CD4-positive, alpha-beta T cell (primary cell): ENCODE data around the gene ZNF865. TPM values are rescaled to one million over a fixed set of nuclear protein-coding genes. Genes with fewer than 3 reads are reported as not detected.

Experiments
- ATAC-seq: fragments of 200-7000 bp; cut with Tn5 transposase; one replicate; pipeline ENCODE4 v1.10.0; 2022; ENCODE audit warnings: mild to moderate bottlenecking; ENCODE audit not compliant: poor library complexity
- CTCF ChIA-PET: fragments of 350-600 bp; sonication (Branson Sonifier 250); formaldehyde crosslinking; loops from one replicate; lab custom pipeline; 2021; ENCODE audit warnings: antibody characterized with exemption, inconsistent platforms; lab: Charles Lee
- POLR2A ChIA-PET: fragments of 350-600 bp; sonication (Branson Sonifier 250); formaldehyde crosslinking; loops from one replicate; lab custom pipeline; 2021; ENCODE audit warnings: antibody characterized with exemption, inconsistent platforms; lab: Charles Lee
- DNase-seq, 14 experiments: peaks; one replicate each; pipeline ENCODE4 v3.0.0-alpha.2; 2013 to 2020; ENCODE audit warnings: mixed read lengths in 2 of 14
- H3K27ac ChIP-seq, 2 donors: one replicate each; pipeline versions ENCODE4 v1.5.1 to v1.7.0; 2013; ENCODE audit warnings: low read length in 2 of 2, low read depth in 1 of 2, mild to moderate bottlenecking in 1 of 2
- H3K27me3 ChIP-seq, 2 experiments: 1 replicate in 1 of 2; 2 replicates in 1 of 2; pipeline versions ENCODE4 v1.6.1 to v1.7.0; 2013; ENCODE audit warnings: low read length in 2 of 2, control low read depth in 1 of 2, mild to moderate bottlenecking in 1 of 2, moderate library complexity in 1 of 2; ENCODE audit not compliant: insufficient read depth in 2 of 2, control insufficient read depth in 1 of 2
- H3K36me3 ChIP-seq: one replicate; pipeline ENCODE4 v1.6.1; 2013; ENCODE audit warnings: low read length, control low read depth; ENCODE audit not compliant: insufficient read depth
- H3K4me1 ChIP-seq: one replicate; pipeline ENCODE4 v1.6.1; 2013; ENCODE audit warnings: low read length, control low read depth; ENCODE audit not compliant: insufficient read depth
- H3K4me3 ChIP-seq: one replicate; pipeline ENCODE4 v1.5.1; 2013; ENCODE audit warnings: mild to moderate bottlenecking, low read length, moderate library complexity
- H3K9me3 ChIP-seq, 2 experiments: 1 replicate in 1 of 2; 2 replicates in 1 of 2; pipeline versions ENCODE4 v1.6.1 to v1.7.0; 2013; ENCODE audit warnings: low read length in 2 of 2, mild to moderate bottlenecking in 2 of 2, control low read depth in 1 of 2, moderate library complexity in 1 of 2; ENCODE audit not compliant: control insufficient read depth in 1 of 2, insufficient read depth in 1 of 2
- H3K27ac Mint-ChIP-seq: one replicate; pipeline ENCODE4 v1.8.0; 2020; ENCODE audit warnings: mixed read lengths
- H3K27me3 Mint-ChIP-seq: one replicate; pipeline ENCODE4 v1.8.0; 2021; ENCODE audit warnings: mixed read lengths
- H3K36me3 Mint-ChIP-seq: one replicate; pipeline ENCODE4 v1.8.0; 2021; ENCODE audit warnings: low read depth, mixed read lengths
- H3K4me1 Mint-ChIP-seq: one replicate; pipeline ENCODE4 v1.8.0; 2021; ENCODE audit warnings: low read depth, mixed read lengths
- H3K4me3 Mint-ChIP-seq: one replicate; pipeline ENCODE4 v1.8.0; 2020; ENCODE audit warnings: mild to moderate bottlenecking, mixed read lengths
- H3K9me3 Mint-ChIP-seq: one replicate; pipeline ENCODE4 v1.8.0; 2020; ENCODE audit warnings: mixed read lengths
- intact Hi-C, 2 experiments: fragments of 100-400 bp; cut with DNase I in 1 of 2; cut with micrococcal nuclease in 1 of 2; formaldehyde crosslinking; loops; one replicate each; pipeline versions ENCODE4 v1.15.1 to v1.9.0; 2023 to 2025; cut with DNase I, micrococcal nuclease
- total RNA-seq, 174 experiments: library from RNA in 2 of 174; stranded (reverse) in 2 of 174; gene quantifications; one replicate each; pipeline ENCODE4 v1.2.3 and lab custom pipeline; 2021 to 2026
- TF ChIP-seq, protein P1 (sequence below): fragments of 200-600 bp; IDR thresholded peaks from one replicate; pipeline ENCODE4 v1.8.0; 2022; ENCODE audit warnings: antibody characterized with exemption, mild to moderate bottlenecking

The ZNF865 gene
- total RNA-seq, 2 experiments from 2014 or later, result 12.0 to 12.9 TPM

GRCh38 chr19:55655648-55656040 lies 50.2 kb downstream of the ZNF865 start:
- Mint-ChIP-seq H3K27ac (peak overlapping the region; percentile 93), H3K36me3 (peaks cover 43% of the 10 kb centered on the region), H3K27me3 (no peaks in the 10 kb centered on the region), H3K4me3 (peak overlapping the region; percentile 94), H3K9me3 (no peaks in the 10 kb centered on the region), H3K4me1 (peaks cover 36% of the 10 kb centered on the region)
- Histone ChIP-seq H3K9me3 (no peaks in the 10 kb centered on the region), H3K36me3 (peaks cover 25% of the 10 kb centered on the region), H3K4me1 (peaks cover 54% of the 10 kb centered on the region), H3K27ac (peak overlapping the region; percentile 100), H3K27me3 (no peaks in the 10 kb centered on the region), H3K4me3 (peak overlapping the region; percentile 70)
- ChIA-PET POLR2A (interaction anchor here (1.5 to 2.0 kb wide), 2 partner anchors 19 to 30 kb away, joined by 3 to 35 read pairs; partner anchors contain the start of genes EPN1 and ZNF784), CTCF (no interaction called here)
- TF ChIP-seq, protein P1, sequence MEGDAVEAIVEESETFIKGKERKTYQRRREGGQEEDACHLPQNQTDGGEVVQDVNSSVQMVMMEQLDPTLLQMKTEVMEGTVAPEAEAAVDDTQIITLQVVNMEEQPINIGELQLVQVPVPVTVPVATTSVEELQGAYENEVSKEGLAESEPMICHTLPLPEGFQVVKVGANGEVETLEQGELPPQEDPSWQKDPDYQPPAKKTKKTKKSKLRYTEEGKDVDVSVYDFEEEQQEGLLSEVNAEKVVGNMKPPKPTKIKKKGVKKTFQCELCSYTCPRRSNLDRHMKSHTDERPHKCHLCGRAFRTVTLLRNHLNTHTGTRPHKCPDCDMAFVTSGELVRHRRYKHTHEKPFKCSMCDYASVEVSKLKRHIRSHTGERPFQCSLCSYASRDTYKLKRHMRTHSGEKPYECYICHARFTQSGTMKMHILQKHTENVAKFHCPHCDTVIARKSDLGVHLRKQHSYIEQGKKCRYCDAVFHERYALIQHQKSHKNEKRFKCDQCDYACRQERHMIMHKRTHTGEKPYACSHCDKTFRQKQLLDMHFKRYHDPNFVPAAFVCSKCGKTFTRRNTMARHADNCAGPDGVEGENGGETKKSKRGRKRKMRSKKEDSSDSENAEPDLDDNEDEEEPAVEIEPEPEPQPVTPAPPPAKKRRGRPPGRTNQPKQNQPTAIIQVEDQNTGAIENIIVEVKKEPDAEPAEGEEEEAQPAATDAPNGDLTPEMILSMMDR, result no peak
- DNase-seq (no peak), ATAC-seq (no peak)
- intact Hi-C loops, result loop anchor here (1.0 to 10.0 kb wide), 4 partner anchors 15 to 1461 kb away; partner anchors contain the start of genes EPN1 (in 2 of the 2), PPP1R12C (in 1 of the 2) and TSEN34 (in 1 of the 2)

DNA sequence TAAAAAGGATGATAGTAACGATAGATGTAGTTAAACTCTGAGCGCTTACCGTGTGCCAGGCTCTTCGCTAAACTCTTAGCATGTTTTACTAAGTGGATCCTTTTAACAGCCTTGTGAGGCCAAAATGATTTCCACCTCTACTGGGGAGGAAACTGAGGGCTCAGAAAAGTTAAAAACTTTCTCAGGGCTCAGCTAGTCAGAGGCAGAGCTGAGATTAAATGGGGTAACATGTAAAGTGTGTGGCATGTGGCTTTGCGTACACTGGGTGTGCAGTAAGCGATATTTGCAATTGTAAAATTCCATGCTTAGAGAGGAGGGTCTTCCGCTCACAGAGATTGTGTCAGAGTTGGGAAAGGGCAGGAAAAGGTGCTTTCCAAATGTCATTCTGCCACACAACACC lies 51.1 kb downstream of the ZNF865 start:
- H3K4me3 Mint-ChIP-seq, result peak overlapping the region; percentile 94
- Histone ChIP-seq H3K27ac (peak overlapping the region in 1 of 2 donors; percentile 100), H3K27me3 (no peaks in the 10 kb centered on the region), H3K36me3 (peaks cover 34% of the 10 kb centered on the region), H3K4me1 (peaks cover 54% of the 10 kb centered on the region), H3K4me3 (peak overlapping the region; percentile 70), H3K9me3 (no peaks in the 10 kb centered on the region)
- no peaks in the 10 kb centered on the region for H3K9me3 Mint-ChIP-seq
- peaks cover 48% of the 10 kb centered on the region for H3K36me3 Mint-ChIP-seq
- peaks cover 36% of the 10 kb centered on the region for H3K4me1 Mint-ChIP-seq
- H3K27ac Mint-ChIP-seq, result peak overlapping the region; percentile 93
- intact Hi-C loops, result loop anchor here in 1 of 2 experiments (2.0 to 10.0 kb wide), 3 partner anchors 14 to 1462 kb away; partner anchors contain the start of genes PPP1R12C and TSEN34
- DNase-seq (no peak), ATAC-seq (no peak)
- H3K27me3 Mint-ChIP-seq, result no peaks in the 10 kb centered on the region
- CTCF ChIA-PET, result interaction anchor here (0.6 to 1.3 kb wide), 3 partner anchors 15 to 147 kb away, joined by 3 to 5 read pairs (median 4); no protein-coding TSS in a partner anchor
- POLR2A ChIA-PET, result interaction anchor here (0.8 to 1.7 kb wide), 7 partner anchors 9 to 57 kb away, joined by 3 to 9 read pairs (median 4); partner anchors contain the start of genes EPN1 and FIZ1
- TF ChIP-seq, protein P1, result no peak

- no peaks in the 10 kb centered on the region for H3K9me3 Mint-ChIP-seq
- peaks cover 40% of the 10 kb centered on the region for H3K36me3 ChIP-seq
- peak overlapping the region; percentile 93 for H3K27ac Mint-ChIP-seq
- intact Hi-C loops, result loop anchor here in 1 of 2 experiments (2.0 to 10.0 kb wide), 3 partner anchors 14 to 1462 kb away; partner anchors contain the start of genes PPP1R12C and TSEN34
- no peaks in the 10 kb centered on the region for H3K27me3 ChIP-seq
- POLR2A ChIA-PET, result interaction anchor here (0.8 to 1.7 kb wide), 8 partner anchors 9 to 58 kb away, joined by 3 to 9 read pairs (median 4); partner anchors contain the start of genes EPN1 and FIZ1
- H3K27ac ChIP-seq, result peak overlapping the region; percentile 9 to 100
- no peak for ATAC-seq
- CTCF ChIA-PET, result interaction anchor here (1.1 to 1.4 kb wide), 3 partner anchors 14 to 25 kb away, joined by 3 to 5 read pairs (median 3); no protein-coding TSS in a partner anchor
- peak overlapping the region; percentile 70 for H3K4me3 ChIP-seq
- peak overlapping the region; percentile 94 for H3K4me3 Mint-ChIP-seq
- no peaks in the 10 kb centered on the region for H3K9me3 ChIP-seq
- TF ChIP-seq, protein P1, result no peak
- H3K36me3 Mint-ChIP-seq, result peaks cover 55% of the 10 kb centered on the region
- H3K27me3 Mint-ChIP-seq, result no peaks in the 10 kb centered on the region
- DNase-seq, result peak in 2 of 14 experiments; percentile 41 to 52
- H3K4me1 ChIP-seq, result peaks cover 54% of the 10 kb centered on the region
- H3K4me1 Mint-ChIP-seq, result peaks cover 41% of the 10 kb centered on the region
Observed at GRCh38 chr19:55656988-55657747, 51.7 kb downstream of the ZNF865 start.
